A549 treated with AZD9567 at 1 μM for 4 hours (cell line): ENCODE measurements around the gene KPNA2. TPM values are rescaled to one million over a fixed set of nuclear protein-coding genes. Genes with fewer than 3 reads are reported as not detected.

ENCODE experiments used
- total RNA-seq: library from RNA; stranded (reverse); fragments of 200-300 nt; extraction: Qiagen RNA extraction; gene quantifications from 5 replicates; pipeline ENCODE4 v1.2.3, GENCODE V29; 2022; ENCODE audit not compliant: insufficient read depth

The KPNA2 gene
- 484 to 663 TPM (median 501 TPM) in 5 replicates for total RNA-seq

GRCh38 chr17:68035523-68036303 is at the start of gene KPNA2:
TSS of gene KPNA2 (plus strand) at chr17:68035735. CDS start at chr17:68037133, 1,398 bp downstream.

GRCh38 chr17:67996301-67997171 is 39.0 kb upstream of the KPNA2 start, which contains the start of gene C17orf58:
TSS of gene C17orf58 (minus strand) at chr17:67996469. CDS start at chr17:67996198, 271 bp downstream.

Other genes with a start within 250 kb of the KPNA2 start
- 35.0 to 48.6 TPM (median 37.0 TPM) in 5 replicates for gene BPTF, start 210.2 kb upstream of the KPNA2 start, total RNA-seq
- gene C17orf58, start 39.3 kb upstream of the KPNA2 start, total RNA-seq = 18.4 to 20.3 TPM (median 20.0 TPM) in 5 replicates
- 103 to 114 TPM (median 104 TPM) in 5 replicates for gene AMZ2, start 212.3 kb downstream of the KPNA2 start, total RNA-seq